ENCODE data around the gene SHANK3. TPM values are rescaled to one million over a fixed set of nuclear protein-coding genes. Genes with fewer than 3 reads are reported as not detected.

SHANK3 gene
- polyA plus RNA-seq, 3 donors, result 6.3 to 80.5 (median 33.1) TPM

DNA sequence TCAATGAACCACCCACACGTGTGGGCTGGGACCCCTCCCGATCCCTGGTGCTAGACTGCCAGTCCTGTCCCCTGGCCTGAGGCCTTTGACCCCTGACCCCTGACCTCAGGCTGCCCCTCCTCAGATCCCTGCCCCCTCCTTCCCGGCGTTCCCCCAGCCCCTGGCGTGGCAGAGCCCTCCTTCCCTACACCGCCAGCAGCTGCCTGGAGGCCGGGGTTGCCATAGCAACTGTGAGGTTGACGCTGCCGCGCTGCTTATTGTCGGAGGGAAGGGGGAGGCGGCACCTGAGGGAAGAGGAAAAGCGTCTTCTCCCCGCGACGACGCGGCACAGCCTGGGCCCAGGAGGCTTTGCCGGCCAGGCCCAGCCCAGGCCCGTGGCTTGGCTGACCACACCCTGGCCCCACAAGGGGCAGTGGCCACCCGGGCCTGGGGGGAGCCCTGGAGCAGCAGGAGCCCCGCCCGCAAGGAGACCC lies 32.6 kb downstream of the SHANK3 start:
- H3K27ac ChIP-seq (ENCODE audit: low read depth, low read length), result no peak overlapping the region
- WGBS, 3 donors, result 32 to 53% (median 46%) methylated on average over 14 to 23 of the region's 23 CpGs

DNA sequence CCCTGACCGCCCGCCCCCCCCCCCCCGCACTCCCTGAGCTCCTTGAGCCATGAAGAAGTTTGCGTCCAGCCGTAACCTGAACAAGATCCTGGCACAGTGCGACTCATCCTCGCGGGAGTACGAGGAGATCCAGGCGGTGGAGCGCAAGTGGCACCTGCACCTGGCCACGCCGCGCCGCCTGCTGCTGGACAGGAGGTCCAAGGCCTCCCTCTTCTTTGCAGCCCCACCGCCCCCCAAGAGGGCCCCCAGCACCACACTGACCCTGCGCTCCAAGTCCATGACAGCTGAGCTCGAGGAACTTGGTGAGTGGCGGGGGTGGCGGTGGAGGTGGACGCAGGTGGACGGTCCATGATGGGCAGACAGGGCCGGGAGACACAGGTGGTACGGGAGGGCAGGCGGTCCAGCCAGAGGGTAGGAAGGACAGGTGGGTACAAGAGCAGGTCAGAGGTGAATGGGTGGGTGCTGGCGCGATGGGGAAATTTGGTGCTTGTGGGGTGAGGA lies 33.3 kb downstream of the SHANK3 start:
- WGBS, 3 donors, result 89 to 95% (median 89%) methylated on average over 21 to 27 of the region's 27 CpGs
- no peak overlapping the region for H3K27ac ChIP-seq (ENCODE audit: low read depth, low read length)

DNA sequence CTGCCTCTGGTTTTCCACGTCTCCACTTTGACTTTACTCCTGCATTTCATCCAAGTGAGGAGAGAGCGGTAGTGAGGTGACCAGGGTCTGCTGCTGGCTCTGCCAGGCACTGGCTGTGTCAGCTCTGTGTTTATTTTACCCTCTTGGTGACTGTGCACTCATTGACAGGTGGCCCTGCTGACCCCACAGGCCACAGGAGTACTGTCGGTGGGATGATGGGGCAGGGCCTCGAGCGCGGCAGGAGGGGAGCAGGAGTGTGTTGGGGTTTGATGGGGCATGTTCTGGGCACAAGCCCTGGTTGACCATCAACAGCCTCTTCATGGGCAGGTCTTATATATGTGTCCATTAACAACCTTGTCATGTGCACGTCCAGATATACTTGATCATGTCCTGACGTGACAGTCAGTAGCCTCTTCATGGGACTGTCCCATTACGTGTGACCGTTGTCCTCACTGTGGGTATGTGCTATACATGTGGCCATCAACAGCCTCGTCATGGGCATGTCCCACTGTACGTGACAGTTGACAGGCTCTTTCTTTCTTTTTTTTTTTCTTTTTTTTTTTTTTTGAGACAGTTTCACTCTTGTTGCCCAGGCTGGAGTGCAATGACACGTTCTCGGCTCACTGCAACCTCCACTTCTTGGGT lies 34.0 kb downstream of the SHANK3 start:
- no peak overlapping the region for H3K27ac ChIP-seq (ENCODE audit: low read depth, low read length)
- 90 to 92% (median 91%) methylated on average over 14 of the region's 14 CpGs for WGBS, 3 donors

DNA sequence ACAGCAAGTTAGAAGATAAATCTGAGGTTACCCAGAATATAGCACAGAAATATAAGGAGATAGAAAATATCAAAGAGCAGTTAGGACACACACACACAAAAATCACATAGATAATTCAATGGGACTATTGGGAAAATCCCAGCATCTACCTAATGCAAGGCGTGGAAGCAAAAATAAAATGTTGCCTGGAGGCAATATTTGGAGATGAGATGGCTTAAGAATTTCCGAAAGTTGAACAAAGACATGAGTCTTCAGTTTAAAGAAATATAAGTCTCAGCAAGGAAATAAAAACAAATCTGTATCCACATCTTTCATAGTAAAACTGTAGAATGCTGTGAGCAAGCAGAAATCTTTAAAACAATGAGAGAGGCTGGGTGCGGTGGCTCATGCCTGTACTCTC lies 35.9 kb downstream of the SHANK3 start:
- no peak overlapping the region for H3K27ac ChIP-seq (ENCODE audit: low read depth, low read length)
- WGBS, 3 donors, result 93 to 95% (median 94%) methylated on average over 3 of the region's 3 CpGs

DNA sequence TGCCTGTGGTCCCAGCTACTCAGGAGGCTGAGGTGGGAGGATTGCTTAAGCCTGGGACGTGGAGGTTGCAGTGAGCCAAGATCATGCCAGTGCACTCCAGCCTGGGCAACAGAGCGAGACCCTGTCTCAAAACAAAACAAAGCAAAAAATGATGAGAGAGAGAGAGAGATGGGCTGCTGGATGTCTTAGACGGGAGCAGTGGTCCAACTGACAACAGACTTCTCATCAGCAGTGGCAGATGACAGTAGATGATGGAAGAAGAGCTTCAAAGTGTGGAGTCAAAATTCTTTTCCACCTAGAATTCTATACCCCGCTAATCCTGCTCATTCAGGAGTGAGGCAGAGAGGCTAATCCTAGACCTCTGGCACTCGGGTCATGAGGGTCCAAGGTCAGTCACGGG lies 36.4 kb downstream of the SHANK3 start:
- WGBS, 3 donors, result 84 to 92% (median 89%) methylated on average over 6 of the region's 6 CpGs

DNA sequence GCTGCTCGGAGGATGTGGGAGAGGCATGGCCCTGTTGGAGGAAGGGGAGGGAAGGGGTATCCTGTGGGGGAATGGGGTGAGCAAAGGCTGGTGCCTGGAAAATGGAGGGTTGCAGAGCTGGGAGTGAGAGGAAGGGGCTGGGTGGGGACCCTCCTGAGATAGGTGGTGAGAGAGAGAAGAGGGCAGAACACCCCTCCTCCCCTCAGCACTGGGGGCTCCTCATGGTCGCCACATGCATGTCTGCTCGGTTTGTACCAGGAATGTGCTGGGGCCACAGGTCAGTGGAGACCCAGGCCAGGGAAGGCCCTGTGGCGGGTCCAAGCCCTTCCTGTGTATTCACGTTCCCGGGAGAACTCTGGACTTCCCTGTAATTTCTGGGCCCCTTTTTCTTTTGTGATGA lies 37.6 kb downstream of the SHANK3 start:
- H3K27ac ChIP-seq (ENCODE audit: low read depth, low read length), result no peak overlapping the region
- WGBS, 3 donors, result 65 to 86% (median 77%) methylated on average over 4 to 6 of the region's 6 CpGs

More for the DNA sequence above, 36.4 kb downstream of the SHANK3 start:
- H3K27ac ChIP-seq (ENCODE audit: low read depth, low read length), result no peak overlapping the region

DNA sequence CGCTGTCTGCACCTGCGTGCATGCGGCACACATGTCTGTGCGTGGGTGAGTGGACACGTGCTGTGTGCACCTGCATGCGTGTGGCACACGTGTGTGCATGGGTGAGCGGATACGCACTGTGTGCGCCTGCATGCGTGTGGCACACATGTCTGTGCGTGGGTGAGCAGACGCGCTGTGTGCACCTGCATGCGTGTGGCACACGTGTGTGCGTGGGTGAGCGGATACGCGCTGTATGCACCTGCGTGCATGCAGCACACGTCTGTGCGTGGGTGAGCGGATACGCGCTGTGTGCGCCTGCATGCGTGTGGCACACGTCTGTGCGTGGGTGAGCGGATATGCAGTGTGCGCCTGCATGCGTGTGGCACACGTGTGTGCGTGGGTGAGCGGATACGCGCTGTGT lies 38.3 kb downstream of the SHANK3 start:
- 96% methylated on average over 38 of the region's 38 CpGs for WGBS, 3 donors
- no peak overlapping the region for H3K27ac ChIP-seq (ENCODE audit: low read depth, low read length)

DNA sequence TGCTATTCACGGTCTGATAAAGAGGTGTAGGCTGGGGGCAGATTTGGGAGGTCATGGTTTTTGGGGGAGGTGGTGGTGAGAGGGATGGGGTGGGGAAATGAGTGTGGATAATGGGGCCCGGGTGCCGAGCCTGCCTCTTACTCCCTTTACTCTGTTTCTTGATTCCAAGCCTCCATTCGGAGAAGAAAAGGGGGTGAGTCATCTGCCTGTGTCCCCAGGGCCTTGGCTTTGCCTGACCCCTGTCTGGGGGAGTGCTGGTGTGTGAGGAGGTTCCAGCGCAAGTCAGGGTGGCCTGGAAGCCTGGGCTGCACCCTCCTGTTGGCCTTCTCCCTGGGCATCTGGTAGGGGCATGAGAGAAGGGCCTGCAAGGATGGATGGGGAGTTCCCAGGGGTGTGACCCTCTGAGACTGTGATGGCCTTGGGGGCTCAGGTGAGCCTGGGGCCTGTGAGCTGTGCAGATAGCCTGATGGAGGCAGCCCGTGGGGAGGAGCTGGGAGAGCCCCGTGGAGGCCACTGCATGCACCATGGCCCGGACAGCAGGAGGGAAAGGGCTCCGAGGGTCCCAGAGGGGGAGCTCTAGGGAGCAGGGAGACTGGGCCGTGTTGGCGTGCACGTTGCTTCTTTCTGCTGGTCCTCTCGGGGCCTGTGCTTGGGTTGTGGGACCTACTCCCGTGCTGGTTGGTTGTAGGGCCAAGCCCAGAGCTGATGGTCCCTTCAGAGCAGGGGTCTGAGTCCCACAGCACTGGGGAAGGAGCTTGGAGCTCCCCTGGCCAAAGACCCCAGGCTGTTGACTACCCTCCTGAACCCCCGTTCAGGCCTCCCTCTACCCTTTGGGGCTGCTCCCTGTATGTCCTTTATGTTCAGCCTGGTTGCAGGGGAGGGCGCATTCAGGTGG lies 39.1 kb downstream of the SHANK3 start:
- 73 to 81% (median 79%) methylated on average over 15 to 16 of the region's 16 CpGs for WGBS, 3 donors
- no peak overlapping the region for H3K27ac ChIP-seq (ENCODE audit: low read depth, low read length)

DNA sequence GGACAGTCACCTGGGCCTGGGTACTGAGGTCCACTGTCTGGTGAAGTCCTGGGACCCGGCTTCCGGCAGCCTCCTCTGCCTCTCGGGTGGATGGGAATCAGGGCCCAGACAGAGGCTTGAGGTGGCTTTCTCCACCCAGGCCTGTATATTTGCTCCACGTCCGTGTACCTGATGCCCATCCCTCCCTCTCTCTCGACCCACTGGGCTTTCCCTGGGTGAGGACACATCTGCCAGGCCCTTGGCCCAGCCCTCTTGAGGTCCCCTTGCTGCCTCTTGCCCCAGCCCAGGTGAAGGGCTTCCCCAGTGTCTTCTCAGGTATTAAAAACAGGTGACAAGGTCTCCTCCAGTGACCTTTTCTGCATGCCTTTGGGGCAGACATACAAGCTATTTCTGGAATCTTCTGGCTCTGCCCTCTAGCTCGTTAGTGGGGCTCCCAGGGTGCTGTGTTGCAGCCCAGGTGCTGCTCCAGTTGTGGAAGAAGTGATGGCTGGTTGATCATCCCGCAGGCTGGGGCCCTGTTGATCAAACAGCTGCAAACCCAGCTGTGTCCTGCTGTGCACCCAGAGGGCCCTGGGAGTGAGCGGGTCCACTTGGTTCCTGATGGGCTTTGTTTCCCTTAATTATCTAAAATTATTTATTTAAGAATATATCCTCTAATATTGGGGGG lies 39.9 kb downstream of the SHANK3 start:
- WGBS, 3 donors, result 74 to 86% (median 83%) methylated on average over 9 of the region's 9 CpGs
- H3K27ac ChIP-seq (ENCODE audit: low read depth, low read length), result no peak overlapping the region

DNA sequence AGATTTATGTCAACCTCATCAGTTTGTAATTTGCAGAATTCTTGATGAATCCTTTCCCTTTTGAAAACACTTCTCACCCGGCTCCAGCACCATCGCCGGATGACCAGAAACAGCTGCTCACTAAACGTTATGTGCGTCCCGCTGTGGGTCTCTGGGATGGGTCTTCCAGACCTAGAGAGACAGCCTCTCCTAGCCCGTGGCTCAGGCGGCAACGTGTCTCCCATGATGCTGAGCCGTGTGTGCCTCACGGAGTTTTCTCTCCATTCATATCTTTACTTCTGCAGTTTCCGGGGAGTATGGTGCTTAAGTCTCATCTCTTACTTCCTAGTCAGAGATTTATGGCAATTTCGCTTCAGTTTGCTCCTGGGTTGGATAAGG lies 40.4 kb downstream of the SHANK3 start:
- WGBS, 3 donors, result 71 to 83% (median 72%) methylated on average over 13 of the region's 13 CpGs
- no peak overlapping the region for H3K27ac ChIP-seq (ENCODE audit: low read depth, low read length)

DNA sequence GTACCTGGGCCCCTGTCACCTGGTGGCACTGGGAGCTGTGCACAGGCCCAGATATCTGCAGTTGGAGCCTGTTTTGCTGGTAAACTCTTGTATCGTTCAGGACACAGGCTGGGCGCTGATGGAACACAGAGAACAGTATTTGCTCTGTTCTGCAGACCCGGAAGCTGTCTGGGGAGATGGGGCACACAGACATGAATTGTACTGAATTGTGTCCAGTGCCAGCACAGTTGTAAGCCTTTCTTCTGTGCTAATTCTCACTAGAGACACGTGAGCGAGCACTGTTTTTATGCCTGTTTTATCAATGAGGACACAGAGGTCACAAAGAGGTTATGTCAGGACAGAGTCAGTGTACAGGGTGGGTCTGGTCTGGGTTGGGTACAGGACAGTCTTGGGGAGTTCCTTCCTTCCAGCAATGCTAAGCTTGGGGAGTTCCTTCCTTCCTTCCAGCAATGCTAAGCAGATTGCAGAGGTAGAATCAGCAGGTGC lies 41.0 kb downstream of the SHANK3 start:
- 72 to 74% (median 73%) methylated on average over 5 of the region's 5 CpGs for WGBS, 3 donors
- H3K27ac ChIP-seq (ENCODE audit: low read depth, low read length), result no peak overlapping the region

DNA sequence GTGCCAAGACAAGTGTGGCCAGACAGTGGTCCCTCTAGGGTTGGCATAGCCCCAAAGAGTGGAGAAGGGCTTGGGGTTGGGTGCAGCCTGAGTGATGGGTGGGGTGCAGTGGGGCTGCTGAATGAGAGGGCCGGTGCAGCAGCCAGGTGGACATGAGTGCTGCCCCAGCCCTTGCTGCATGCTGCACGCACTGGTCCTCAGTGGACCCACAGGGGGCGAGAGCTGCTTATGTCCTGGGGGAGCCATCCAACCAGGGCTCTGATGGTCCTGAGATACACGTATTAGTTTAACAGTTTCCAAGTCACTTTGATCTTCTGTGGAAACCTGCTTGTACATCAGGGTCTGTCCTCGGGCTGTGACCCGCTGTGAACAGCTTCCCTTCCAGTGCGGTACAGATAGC lies 41.5 kb downstream of the SHANK3 start:
- no peak overlapping the region for H3K27ac ChIP-seq (ENCODE audit: low read depth, low read length)
- WGBS, 3 donors, result 82 to 89% (median 84%) methylated on average over 7 of the region's 7 CpGs

DNA sequence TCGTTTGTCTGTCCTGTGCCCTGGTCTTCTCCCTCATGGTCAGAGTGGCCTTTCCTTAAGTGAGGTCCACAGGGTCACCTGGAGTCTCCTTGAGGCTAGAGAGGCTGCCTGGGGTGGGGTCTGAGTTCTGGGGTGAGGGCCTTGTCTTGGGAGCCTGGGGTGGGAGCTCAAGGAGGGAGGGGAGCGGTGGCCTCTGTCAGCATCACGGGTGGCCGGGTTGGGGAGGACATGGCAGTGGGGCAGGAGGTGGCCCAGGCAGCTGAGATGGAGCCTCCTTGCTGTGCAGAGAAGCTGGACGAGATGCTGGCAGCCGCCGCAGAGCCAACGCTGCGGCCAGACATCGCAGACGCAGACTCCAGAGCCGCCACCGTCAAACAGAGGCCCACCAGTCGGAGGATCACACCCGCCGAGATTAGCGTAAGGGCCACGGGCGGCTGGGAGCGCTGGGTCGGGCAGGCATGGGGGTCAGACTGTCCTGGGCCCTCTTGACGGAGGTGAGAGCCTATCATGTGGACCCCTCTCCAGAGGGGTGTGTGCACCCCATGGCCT lies 42.1 kb downstream of the SHANK3 start:
- no peak overlapping the region for H3K27ac ChIP-seq (ENCODE audit: low read depth, low read length)
- 91 to 95% (median 93%) methylated on average over 22 of the region's 22 CpGs for WGBS, 3 donors

DNA sequence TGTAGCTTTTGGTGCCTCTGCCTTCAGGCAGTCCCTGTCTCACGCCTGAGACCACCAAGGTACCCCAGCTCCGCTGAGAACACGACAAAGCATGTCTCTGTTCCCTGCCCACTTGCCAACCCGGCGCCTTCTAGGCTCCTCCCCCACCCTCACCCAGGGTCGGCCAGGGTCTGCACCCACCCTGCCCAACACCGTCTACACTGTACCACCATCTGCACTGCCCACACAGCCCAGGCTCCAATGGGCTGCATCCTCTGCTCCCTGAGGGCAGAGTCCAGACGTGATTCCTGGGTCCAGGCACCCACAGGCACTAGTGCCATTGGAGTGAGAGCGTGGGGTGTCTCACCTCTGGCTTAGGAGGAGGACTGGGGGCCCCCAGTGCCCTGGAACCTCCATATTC lies 42.6 kb downstream of the SHANK3 start:
- H3K27ac ChIP-seq (ENCODE audit: low read depth, low read length), result no peak overlapping the region
- WGBS, 3 donors, result 86 to 88% (median 87%) methylated on average over 9 of the region's 9 CpGs

DNA sequence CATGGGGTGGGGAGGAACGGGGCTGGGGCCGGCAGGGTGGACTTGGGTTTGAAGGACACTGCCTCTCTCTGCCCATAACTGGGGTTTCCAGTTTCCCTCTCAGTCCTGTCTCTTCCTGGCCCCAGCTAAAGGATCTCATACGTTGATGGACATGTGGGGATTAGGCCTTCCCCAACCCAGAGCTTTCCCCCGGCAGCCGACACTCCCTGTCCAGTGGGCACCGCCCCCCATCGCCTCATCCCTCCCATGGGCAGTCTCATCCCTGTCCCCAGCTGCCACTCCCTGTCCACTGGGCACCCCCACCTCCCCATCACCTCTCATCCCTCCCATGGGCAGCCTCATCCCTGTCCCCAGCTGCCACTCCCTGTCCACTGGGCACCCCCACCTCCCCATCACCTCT lies 43.2 kb downstream of the SHANK3 start:
- no peak overlapping the region for H3K27ac ChIP-seq (ENCODE audit: low read depth, low read length)
- 80 to 84% (median 84%) methylated on average over 7 of the region's 7 CpGs for WGBS, 3 donors

DNA sequence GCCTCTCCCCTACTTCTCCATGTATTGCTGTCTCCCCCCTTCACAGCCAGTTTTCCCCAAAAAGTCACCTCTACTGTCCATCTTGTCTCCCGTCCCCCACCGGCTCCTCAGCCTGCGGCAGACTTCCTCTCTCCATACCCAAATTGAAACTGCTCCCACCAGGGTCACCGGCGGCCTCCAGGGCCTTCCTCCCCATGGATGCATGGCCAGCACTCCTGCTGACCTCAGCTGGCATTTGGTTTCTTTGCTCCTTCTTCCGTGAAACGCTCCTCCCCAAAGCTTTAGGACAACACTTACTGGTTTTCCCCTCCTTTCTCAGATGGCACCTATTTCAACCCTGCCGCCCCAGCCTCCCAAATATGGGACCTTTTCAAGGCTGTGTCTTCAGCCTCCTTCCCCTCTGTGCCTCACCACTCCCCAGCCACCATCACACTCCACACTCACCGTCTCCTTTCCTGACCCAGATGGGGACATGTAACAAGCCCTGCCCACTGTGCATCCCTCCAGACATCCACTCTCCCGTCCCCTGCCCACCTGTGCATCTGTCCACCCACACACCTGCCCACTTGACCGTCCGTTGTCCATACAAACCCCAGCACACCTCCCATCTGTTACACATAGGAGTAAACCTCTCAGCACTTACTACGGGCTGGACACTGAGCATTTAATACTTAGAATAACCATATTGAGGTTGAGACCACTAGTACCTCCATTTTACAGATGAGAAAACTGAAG lies 43.8 kb downstream of the SHANK3 start:
- 88 to 91% (median 90%) methylated on average over 13 of the region's 13 CpGs for WGBS, 3 donors
- H3K27ac ChIP-seq (ENCODE audit: low read depth, low read length), result no peak overlapping the region

DNA sequence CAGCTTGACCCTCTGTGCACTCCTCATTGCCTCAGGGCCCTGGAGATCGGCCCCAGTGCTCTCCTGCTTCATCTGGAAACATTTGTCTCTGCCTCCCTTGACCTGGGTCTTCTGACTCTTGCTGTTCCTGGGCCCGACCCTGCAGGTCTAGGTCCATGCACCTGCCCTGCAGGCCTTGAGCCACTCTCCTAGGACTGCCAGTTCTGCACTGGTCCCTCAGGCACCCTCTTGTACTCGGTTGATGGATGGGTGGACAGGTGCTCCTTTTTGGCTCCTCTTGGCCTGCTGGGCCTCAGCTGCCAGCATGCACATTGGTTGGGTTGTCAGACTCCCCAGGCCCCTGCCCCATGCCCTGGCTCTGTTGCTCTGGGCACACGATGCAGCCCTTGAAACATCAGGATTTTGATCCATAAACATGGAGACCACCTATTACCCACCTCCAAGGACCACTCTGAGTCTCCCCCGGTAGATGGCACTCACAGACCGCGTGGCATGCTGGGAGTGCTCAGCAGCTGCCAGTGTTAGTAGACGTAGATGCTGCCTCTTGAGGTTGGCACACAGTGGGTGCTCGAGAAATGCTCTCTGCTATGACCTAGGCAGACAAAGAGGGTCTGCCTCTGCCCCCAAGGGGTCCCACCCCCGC lies 45.2 kb downstream of the SHANK3 start:
- no peak overlapping the region for H3K27ac ChIP-seq (ENCODE audit: low read depth, low read length)
- WGBS, 3 donors, result 79 to 90% (median 87%) methylated on average over 10 of the region's 10 CpGs

DNA sequence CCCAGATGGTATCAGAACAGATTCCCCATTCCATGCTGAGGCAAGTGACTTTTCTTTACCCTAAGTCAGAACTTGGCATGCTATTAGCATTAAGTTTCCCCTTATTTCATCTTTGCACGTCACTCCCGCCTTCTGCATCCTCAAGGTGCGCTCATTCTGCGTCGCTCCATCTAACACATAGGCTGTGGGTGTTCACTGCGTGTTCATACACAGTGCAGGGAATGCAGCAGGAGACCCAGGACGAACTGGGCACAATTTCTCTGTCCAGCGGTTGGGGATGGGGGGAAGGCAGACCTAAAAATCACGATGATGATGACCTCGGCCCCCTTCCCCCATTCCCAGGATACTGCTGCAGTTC lies 45.7 kb downstream of the SHANK3 start:
- 93 to 94% (median 94%) methylated on average over 10 of the region's 10 CpGs for WGBS, 3 donors
- H3K27ac ChIP-seq (ENCODE audit: low read depth, low read length), result no peak overlapping the region
